Measurements from ENCODE around the gene SEPSECS.

SEPSECS gene

DNA sequence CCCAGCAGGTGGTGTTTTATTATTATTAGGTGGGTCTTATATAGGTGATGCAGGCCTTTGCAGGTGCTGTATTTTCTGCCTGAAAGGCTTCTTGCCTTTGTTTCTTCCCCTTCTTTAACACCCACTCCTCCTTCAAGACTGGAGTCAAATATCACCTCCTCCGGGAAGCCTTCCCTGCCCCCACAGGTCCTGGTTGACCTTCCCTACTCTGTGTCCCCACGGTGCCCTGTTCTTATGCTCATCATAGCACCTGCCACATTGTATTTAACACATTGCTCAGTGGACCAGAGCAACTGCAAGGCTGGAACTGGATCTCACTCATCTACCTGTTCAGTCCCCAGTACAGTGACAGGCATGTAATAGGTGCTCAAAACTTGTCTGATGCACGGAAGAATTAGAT lies 89.7 kb downstream of the SEPSECS start:
- DNase-seq (ENCODE audit: low spot score), result no peak
- no peak for TF ChIP-seq CTCF (conservative IDR thresholded peaks at IDR 0.05; ENCODE audit: low read depth)

More for the DNA sequence above, 89.7 kb downstream of the SEPSECS start:
- H3K27ac ChIP-seq, result no peak overlapping the region
- CTCF ChIA-PET, result interaction anchor here (0.7 kb wide), 1 partner anchor 39 kb away, joined by 3 read pairs; no protein-coding TSS in a partner anchor
- POLR2A ChIA-PET (ENCODE audit: low non-redundant PET), result no interaction called here

Measured in RWPE1 (cell line).